GM12865 (cell line): ENCODE measurements around the gene S100A6.
A peak's percentile ranks its signal among the peaks of the same experiment; 100 is the strongest.
"Not testable (repeated sequence)": the region's sequence is repeated elsewhere in the genome, so short reads cannot be mapped to it uniquely, and the experiment has no call there.

ENCODE experiments used
- DNase-seq: peaks from one replicate; pipeline ENCODE4 v3.0.0; 2010; ENCODE audit warnings: low read depth
- H3K4me3 ChIP-seq: 2 replicates; pipeline ENCODE4 v1.5.1; 2011; ENCODE audit warnings: mild to moderate bottlenecking, low read depth, low read length, control low read depth
- TF ChIP-seq, protein P1 (sequence below): IDR thresholded peaks from 2 replicates; pipeline ENCODE4 v1.5.1; 2011; ENCODE audit warnings: low read length, control low read depth, low read depth, inconsistent platforms; ENCODE audit not compliant: insufficient read depth; ENCODE audit errors: missing control alignments

The S100A6 gene

DNA sequence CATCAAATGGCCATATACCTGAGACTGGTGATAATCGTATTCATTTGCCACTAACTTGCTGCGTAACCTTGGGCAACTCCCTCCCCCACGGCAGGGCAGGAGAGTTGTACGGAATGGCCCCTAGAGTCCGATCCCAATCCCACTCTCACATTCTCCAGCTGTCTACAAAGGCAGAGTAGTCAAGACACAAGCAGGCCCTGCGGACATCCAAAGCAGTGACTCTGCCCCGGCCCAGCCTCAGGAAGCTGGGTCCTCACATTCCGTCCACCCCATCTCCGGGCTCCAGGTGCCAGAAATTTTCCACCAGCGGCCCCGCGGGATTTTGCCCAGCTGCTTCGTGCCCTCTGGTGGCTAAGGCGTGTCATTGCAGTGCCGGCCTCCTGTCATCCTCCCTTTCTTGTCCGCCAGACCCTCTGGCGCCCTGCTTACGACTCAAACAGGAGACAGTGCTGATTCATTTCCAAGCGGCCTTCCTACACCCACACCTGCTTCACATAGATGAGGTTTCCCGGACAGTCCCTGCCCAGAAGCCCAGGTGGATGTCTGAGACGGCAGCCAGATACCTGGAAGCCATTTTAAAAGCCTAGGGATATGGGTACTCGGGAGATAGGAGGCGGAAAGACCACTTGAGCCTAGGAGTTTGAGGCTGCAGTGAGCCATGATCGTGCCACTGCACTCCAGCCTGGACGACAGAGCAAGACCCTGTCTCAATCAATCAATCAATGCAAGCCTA, 32.7 kb upstream of the S100A6 start:
- DNase-seq: peak; percentile 82
- no peak overlapping the region for H3K4me3 ChIP-seq
- TF ChIP-seq, protein P1, sequence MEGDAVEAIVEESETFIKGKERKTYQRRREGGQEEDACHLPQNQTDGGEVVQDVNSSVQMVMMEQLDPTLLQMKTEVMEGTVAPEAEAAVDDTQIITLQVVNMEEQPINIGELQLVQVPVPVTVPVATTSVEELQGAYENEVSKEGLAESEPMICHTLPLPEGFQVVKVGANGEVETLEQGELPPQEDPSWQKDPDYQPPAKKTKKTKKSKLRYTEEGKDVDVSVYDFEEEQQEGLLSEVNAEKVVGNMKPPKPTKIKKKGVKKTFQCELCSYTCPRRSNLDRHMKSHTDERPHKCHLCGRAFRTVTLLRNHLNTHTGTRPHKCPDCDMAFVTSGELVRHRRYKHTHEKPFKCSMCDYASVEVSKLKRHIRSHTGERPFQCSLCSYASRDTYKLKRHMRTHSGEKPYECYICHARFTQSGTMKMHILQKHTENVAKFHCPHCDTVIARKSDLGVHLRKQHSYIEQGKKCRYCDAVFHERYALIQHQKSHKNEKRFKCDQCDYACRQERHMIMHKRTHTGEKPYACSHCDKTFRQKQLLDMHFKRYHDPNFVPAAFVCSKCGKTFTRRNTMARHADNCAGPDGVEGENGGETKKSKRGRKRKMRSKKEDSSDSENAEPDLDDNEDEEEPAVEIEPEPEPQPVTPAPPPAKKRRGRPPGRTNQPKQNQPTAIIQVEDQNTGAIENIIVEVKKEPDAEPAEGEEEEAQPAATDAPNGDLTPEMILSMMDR: peak; percentile 97

DNA sequence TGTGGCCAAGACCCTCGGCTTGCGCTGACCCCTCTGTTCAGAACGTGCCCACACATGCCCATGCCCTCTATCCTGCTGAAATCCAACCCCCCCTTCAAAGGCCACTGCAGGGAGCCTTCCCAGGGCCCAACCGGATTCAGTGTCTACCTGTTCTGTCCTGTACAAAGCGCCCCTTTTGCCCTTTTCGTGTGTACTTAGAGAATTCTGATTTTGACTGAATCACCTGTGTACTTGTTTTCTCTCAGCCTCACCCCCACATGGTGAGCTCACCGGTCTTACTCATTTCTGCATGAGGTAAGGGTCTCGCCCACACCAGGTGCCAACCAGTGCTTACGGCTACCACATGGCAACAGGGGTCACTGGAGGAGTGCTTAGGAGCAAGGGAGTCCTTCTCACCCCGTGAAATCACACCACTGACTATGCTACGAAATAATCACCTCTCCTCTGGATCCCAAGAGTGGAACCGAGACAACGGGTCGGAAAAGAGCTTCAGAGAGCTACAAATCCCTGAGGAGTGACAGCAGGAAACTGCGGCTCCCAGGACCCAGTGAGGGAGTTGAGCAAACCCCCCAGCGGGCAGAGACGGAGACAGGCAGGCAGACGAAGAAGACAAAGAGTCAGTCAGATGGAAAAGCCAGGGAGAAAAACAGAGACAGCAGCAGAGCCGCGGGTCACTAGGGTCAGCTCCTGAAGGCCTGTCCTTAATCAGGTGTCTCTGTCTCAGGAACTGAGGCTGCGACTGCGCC, 32.0 kb upstream of the S100A6 start:
- TF ChIP-seq, protein P1: no peak
- H3K4me3 ChIP-seq: no peak overlapping the region
- DNase-seq: no peak

DNA sequence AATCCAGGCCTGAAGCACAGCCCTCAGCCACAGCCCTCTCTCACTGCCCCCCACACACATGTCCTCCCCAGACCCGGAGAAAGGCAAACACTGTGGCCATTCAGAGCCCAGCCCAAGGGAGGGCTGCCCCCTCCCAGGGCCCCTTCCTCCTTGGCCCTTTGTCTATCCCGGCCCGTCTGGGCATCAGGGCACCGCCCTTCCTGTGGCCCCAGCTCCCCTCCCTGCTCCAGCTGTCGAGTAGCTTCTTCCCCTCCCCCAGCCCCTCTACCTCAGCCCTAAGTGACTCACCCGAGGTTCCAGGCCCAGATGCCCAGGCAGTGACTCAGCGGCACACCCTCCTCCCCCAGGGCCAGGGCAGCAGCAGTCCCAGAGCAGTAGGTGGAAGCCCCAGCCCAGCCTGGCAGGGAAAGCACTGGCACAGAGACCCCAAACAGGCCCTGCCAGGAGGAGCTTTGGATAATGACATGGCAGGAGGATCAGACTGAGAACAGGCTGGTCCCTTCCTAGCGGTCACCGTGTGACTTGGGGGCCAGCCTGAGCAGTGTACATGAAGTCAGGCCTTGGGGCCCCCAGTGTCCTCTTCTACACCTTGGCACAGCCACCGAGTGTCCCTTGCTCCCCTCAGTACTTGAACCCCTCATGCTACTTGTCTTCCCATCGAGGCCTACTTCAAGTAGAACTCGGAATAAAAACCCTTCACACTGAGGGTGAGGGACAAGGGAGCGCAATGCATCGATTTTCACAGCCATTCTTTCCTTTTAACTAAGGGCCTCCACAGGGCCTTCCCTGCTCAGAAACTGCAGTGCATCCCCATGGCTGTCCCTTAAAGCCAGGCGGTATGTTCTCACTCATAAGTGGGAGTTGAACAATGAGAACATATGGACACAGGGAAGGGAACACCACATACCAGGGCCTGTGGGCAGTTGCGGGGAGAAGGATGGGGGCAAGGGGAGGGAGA, 30.9 kb upstream of the S100A6 start:
- peak; percentile 71 for DNase-seq
- TF ChIP-seq, protein P1: no peak
- H3K4me3 ChIP-seq: no peak overlapping the region

DNA sequence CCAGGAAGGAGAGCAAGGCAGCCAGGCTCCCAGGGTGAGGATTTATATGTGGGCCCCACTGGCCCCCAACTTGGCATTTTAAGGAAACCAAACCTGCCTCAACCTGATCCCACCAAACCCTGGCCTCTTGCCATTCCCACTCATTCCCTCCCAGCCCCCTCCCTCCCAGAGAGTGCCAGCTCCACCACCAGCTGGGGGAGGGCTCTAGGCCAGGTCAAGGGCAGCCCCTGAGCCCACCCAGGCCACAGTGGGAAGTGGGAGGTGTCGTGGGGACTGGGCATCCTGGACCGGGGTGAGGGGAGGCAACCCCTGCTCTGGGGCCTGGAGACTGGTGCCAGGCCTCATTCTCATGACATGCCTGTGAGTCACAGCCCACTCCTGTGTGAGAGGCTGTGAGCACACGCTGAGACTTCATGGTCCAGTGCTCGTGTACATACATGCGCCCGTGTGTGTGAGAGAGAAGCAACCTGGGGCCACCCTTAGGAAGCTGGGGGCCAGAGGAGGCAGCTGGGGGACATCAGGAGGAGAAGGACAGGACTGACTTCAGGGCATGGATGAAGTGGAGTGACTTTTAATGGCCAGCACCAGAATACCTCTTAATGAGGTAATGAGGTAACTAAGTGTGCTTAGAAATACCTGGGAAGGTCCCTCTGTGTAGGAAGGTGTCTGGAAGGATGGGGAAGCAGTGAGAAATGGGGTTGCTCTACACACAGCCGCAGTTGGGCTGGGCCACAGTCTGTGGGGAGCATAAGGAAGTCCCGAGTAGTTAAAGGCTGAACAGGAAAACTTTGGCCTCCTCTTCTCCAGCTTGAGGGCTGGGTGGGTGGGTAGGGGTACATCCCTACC, 30.0 kb upstream of the S100A6 start, which contains the start of gene S100A2:
S100A2 (minus strand) TSS at position 316 of the 846 bp plus-strand sequence. CDS start 1,967 bp downstream, outside the sequence.
- TF ChIP-seq, protein P1: no peak
- peak; percentile 54 for DNase-seq
- no peak within 1 kb of the TSS for H3K4me3 ChIP-seq

DNA sequence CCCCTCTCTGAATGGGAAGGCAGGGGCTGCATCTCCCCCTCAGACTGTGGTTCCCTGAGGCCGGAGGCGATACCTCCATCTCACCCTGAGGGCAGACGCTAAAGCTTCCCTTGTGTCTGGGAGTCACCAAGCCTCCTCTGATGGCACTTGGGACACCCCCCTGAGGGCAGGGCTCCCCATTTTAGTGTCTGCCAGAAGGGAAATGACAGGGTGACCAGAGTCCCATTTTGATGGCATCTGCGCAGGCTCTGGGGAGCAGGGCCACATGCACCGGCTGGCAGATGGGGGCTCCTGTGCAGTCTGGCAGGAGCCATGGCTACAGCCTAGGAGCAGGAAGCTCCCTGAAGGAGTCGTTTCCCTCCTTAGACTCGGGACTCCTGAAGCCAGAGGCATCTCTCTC, 28.2 kb upstream of the S100A6 start:
- H3K4me3 ChIP-seq: no peak overlapping the region
- no peak for DNase-seq
- TF ChIP-seq, protein P1: no peak

DNA sequence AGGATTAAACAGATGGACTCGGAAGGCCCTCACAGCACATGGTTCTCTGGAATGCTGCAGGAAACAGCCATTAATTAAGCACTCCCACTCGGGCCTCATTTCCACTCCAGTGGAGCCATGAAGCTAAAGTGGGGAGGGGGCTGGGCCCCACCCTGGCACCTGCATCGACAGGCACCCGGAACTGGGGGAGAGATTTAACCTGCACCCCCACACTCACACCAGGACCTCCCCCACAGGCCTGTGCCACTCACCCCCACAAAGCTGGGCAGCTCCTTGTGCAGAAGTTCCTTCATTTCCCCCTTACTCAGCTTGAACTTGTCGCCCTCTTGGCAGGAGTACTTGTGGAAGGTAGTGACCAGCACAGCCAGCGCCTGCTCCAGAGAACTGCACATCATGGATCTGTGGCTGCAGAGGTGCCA, 27.7 kb upstream of the S100A6 start:
- H3K4me3 ChIP-seq: no peak overlapping the region
- no peak for DNase-seq
- TF ChIP-seq, protein P1: no peak

DNA sequence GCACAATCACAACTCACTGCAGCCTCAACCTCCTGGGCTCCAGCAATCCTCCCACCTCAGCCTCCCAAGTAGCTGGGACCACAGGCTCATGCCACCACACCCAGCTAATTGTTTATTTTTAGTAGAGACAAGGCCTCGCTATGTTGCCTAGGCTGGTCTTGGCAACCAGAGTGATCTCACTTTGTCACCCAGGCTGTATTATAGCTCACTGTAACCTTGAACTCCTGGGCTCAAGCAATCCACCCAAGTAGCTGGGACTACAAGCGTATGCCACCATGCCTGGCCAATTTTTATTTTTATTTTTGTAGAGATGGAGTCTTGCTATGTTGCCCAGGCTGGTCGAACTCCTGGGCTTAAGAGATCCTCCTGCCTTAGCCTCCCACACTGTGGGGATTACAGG, 26.2 kb upstream of the S100A6 start:
- H3K4me3 ChIP-seq, DNase-seq: not testable (repeated sequence)
